Neural cell (in vitro differentiated cells): ENCODE data around the gene PFN3.

ENCODE experiments used
- TAF1 ChIP-seq: IDR thresholded peaks from 2 replicates; pipeline ENCODE4 v1.6.1; 2012; ENCODE audit warnings: low read depth
- TF ChIP-seq, protein P1 (sequence below): fragments of 450-650 bp; IDR thresholded peaks from 2 replicates; pipeline ENCODE4 v1.5.1; 2014; ENCODE audit warnings: antibody characterized with exemption, mild to moderate bottlenecking, moderate library complexity; ENCODE audit not compliant: poor library complexity, severe bottlenecking

DNA sequence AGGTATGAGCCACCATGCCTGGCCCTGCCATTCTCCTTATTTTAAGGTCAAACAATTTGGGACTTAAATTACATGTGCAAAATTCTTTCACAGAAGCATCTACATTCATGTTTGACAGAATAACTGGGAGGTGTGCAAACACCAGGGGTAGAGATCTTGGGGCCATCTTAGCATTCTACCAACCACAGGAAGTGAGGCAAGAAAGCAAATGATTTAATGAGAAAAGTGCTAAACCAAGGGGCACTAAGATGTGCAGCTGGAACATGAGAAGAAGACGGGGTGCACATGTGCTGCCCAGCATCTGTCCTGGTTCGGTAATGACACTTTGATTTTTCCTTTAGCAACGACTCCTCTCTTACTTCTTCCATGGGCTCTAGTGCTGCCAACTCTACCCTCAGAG, 10.1 kb upstream of the PFN3 start:
- TF ChIP-seq, protein P1, sequence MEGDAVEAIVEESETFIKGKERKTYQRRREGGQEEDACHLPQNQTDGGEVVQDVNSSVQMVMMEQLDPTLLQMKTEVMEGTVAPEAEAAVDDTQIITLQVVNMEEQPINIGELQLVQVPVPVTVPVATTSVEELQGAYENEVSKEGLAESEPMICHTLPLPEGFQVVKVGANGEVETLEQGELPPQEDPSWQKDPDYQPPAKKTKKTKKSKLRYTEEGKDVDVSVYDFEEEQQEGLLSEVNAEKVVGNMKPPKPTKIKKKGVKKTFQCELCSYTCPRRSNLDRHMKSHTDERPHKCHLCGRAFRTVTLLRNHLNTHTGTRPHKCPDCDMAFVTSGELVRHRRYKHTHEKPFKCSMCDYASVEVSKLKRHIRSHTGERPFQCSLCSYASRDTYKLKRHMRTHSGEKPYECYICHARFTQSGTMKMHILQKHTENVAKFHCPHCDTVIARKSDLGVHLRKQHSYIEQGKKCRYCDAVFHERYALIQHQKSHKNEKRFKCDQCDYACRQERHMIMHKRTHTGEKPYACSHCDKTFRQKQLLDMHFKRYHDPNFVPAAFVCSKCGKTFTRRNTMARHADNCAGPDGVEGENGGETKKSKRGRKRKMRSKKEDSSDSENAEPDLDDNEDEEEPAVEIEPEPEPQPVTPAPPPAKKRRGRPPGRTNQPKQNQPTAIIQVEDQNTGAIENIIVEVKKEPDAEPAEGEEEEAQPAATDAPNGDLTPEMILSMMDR: no peak
- no peak for TF ChIP-seq TAF1
